Measurements from ENCODE around the gene CMYA5.

CMYA5 gene

DNA sequence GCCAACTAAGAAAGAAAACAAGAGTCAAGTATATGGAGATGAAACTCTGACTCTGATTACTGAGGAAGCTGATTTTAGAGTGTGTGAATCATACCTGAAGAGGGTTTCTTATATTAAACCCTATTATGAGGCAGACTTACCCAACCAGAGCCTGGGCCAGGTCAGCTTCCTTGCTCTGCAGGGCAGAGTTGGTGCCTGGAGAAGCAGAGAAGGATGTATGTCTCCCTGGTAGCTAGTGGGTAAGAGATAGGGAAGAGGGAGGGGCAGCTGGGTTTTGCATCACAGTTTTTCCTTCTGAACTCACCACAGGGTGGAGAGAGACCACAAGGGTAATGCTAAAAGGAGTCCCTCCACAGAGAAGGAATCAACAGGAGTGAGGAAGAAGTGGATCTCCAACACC, 104.1 kb downstream of the CMYA5 start:
- no peak for DNase-seq (ENCODE audit: low spot score)

- DNase-seq (ENCODE audit: low spot score), result no peak
Observed at GRCh38 chr5:79794347-79794746, 104.7 kb downstream of the CMYA5 start.

- peak; percentile 74 for DNase-seq (ENCODE audit: low spot score)
Observed at GRCh38 chr5:79795764-79796398, 106.2 kb downstream of the CMYA5 start.

DNA sequence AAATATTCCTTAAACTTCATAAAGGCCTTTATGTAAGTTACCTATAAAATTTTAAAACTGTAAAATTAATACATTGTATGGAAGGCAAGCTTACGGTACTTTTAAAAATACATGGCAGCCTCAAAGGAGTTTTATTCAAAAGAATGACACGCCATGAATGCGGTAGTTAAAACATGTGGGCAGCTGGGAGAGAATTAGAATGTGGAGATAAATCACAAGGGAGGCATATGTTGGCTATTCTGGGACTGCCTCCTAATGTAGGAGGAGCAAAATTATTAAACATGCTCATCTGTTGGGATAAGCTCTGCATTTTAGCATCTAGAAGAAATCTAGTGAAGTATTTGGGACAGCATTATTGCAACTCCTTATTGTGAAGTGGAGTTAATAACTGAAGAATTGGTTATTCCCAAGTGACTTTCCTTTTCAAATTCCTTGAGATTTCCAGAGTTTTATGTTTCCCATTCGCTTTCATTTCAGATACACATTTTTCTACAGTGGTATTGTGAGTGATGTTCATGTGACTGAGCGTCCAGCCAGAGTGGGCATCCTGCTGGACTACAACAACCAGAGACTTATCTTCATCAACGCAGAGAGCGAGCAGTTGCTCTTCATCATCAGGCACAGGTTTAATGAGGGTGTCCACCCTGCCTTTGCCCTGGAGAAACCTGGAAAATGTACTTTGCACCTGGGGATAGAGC, 109.4 kb downstream of the CMYA5 start:
- DNase-seq (ENCODE audit: low spot score), result no peak

DNA sequence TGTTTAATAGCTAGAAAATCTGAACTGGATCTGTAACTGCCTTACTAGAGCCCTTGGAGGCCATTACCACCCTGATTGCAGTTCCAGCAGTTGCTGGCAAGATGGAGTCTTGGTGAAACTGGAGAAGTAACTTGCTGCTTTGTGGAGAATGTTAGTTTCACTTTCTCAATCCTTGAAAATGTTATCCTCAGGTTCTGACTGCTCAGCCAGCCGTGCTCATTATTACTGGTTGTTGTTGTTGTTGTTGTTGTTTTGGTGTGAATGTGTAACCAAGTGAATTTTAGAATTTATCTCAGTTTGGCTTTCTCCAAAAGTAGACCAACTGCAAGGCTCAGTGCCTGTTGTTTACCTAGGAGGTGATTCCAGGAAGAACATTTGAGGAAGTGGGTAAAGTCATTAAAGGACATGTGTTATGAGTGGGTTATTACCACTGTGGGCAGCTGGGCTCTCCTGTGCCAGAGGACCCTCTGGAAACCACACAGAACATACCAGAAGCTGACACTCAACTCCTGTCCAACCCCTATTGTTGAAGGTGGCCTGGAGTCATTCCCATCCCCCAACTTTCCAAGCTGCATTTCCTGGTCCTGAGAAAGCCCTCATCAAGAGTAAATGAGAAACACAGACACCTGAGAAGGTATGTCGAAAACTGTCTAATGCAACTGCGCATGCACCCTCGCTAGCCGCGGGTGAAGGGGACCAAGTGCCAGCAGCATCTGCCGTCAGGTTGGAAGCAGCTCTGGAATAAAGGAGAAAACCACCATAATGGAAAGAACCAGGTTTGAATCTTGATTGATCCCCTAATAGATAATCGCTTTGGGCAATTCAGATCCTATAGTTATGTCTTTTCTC, 111.6 kb downstream of the CMYA5 start:
- no peak for DNase-seq (ENCODE audit: low spot score)

- no peak for DNase-seq (ENCODE audit: low spot score)
Observed at GRCh38 chr5:79802406-79802805, 112.8 kb downstream of the CMYA5 start.

GRCh38 chr5:79803007-79803406, 113.4 kb downstream of the CMYA5 start:
- no peak for DNase-seq (ENCODE audit: low spot score)

GRCh38 chr5:79806741-79807140, 117.1 kb downstream of the CMYA5 start:
- peak; percentile 15 for DNase-seq (ENCODE audit: low spot score)

DNA sequence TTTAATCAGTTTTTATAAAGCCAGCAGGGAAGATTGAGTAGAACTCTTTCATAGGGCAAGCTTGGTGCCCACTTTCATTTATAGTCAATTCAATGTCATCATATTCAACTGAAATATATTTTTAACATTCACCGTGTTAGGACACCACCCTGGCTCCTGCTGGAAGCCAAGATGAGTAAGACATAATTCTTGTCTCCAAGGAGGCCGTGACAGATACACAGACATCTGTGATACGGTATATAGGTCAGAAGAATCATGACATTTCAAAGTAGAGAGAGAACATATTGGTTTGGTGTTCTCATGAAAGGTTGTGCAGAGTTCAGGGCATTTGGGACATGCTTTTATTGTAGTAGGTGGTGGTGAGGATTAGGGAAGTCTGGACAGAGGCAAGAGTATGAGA, 120.1 kb downstream of the CMYA5 start:
- no peak for DNase-seq (ENCODE audit: low spot score)

GRCh38 chr5:79811081-79811480, 121.4 kb downstream of the CMYA5 start:
- no peak for DNase-seq (ENCODE audit: low spot score)

GRCh38 chr5:79811904-79812303, 122.3 kb downstream of the CMYA5 start:
- DNase-seq (ENCODE audit: low spot score), result no peak

DNA sequence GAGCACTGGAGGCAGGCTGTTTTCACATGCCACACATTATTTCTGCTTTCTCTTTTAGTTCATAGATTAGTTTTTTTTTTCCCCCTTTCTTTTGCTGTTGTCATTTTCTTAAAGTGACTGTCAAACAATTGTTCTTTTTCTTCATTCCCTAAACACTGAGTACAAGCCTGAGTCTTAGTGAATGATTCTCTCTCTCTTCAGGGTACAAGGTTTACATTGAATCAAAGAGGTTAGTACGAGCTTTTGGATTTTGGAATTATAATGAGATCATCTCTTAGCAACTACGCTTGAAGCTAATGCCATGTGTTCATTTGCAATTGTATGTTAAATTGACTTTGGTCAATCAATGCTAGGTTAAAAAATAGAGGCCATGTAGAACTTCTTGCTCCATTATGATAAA, 125.1 kb downstream of the CMYA5 start:
- DNase-seq (ENCODE audit: low spot score), result no peak

DNA sequence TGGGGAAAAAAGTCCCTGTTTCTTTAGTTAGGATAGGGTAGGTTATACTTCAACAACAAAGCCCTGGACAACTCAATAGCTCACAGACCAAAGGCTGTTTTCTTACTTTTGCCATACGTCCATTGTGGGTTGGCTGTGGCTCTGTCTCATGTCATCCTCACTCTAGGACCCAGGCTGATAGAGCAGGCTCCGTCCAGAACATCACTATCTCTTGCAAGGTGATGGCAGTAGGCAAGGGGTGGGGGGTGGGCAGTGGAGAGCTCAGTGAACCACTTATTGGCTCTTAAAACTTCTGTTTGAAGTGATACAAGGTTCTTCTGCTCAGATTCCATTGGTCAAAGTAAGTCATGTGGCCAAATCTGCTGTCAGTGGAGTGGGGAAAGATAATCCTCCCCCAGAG, 126.4 kb downstream of the CMYA5 start:
- DNase-seq (ENCODE audit: low spot score), result no peak

DNA sequence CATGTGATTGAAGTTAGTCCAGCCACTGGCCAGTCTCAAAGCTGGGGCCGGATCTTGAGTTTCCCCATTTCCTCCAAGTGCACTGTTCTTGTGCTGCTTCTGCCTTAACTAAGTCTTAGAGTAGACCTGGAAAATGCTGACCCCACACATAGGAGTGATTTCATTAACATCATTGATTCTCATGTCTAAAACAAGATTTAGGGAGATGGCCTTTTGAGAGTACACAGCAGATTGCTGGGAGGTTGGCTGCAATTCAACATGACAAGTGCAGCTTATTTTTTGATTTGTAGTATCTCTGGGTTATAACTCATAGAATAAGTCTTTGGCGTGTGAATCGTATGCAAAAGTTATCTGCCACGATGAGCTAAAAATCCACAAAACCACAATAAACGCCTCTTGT, 131.0 kb downstream of the CMYA5 start:
- DNase-seq (ENCODE audit: low spot score), result no peak

- DNase-seq (ENCODE audit: low spot score), result no peak
Observed at GRCh38 chr5:79824444-79824843, 134.8 kb downstream of the CMYA5 start.

- no peak for DNase-seq (ENCODE audit: low spot score)
Observed at GRCh38 chr5:79825802-79826201, 136.2 kb downstream of the CMYA5 start.

GRCh38 chr5:79827159-79827629, 137.6 kb downstream of the CMYA5 start:
- no peak for DNase-seq (ENCODE audit: low spot score)

GRCh38 chr5:79829260-79829659, 139.6 kb downstream of the CMYA5 start:
- peak; percentile 8 for DNase-seq (ENCODE audit: low spot score)

DNA sequence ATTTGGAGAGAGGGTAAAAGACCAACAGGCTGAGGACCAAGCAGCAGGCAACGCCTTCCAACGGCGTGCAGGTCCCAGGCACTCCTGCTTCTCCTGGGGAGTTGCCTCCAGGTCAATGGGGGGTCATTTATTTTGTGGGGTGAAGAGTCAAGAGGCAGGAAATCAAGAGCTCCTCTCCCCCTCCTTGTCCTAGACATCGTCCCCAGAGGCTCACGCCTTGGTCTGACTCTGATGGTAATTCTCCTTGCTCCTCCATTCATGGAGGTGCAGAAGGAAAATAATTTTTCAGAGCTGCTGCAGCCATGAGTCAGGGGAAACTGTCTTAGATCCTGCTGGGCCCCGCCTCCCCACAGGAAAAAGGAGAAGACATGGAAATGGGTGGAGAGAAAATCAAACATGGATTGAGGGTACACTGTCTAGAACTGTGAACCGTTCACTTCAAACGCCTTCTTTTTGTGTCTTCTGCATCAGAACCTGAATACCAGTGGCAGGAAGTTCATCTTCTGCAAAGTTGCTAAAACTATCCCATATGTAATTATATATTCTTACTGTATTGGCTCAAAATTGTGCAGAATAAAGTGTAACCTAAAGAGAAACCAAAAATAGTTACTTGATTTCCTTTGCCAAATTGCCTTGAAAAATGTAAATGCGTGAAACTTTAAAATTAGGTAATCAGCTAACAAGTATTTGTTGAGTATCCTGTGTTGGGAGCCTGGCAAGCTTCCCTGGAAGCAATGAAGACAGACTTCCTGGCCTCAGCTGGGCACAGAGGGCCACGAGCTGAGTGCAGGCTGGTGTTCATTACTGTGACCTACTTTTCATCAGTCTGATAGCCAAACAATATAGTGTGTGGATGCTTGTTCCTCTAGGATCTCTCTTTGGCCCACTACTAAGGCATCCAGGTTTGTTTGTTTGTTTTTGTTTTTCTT, 142.0 kb downstream of the CMYA5 start:
- peak; percentile 74 for DNase-seq (ENCODE audit: low spot score)

GRCh38 chr5:79832911-79833310, 143.3 kb downstream of the CMYA5 start:
- no peak for DNase-seq (ENCODE audit: low spot score)

GRCh38 chr5:79834098-79834753, 144.6 kb downstream of the CMYA5 start:
- DNase-seq (ENCODE audit: low spot score), result peak; percentile 18

All from cerebellar cortex (tissue), 1 donor.